HG02970 (cell line): ENCODE measurements around the gene EIPR1.

Source experiments
- ATAC-seq: cut with Tn5 transposase; IDR thresholded peaks from one replicate; pipeline ENCODE4 v1.9.1; 2021; ENCODE audit warnings: mild to moderate bottlenecking, moderate library complexity, moderate number of reproducible peaks; ENCODE audit not compliant: unreplicated experiment, low FRiP score

EIPR1 gene

GRCh38 chr2:3229221-3229620, 148.4 kb downstream of the EIPR1 start:
- no peak for ATAC-seq

- no peak for ATAC-seq
Measured at GRCh38 chr2:3224681-3225080, 152.9 kb downstream of the EIPR1 start.

GRCh38 chr2:3223080-3223923, 154.3 kb downstream of the EIPR1 start:
- peak; percentile 79 for ATAC-seq

- peak; percentile 51 for ATAC-seq
Measured at GRCh38 chr2:3222636-3223035, 155.0 kb downstream of the EIPR1 start.

GRCh38 chr2:3219536-3219935, 158.1 kb downstream of the EIPR1 start:
- ATAC-seq, result no peak

GRCh38 chr2:3217646-3218045, 160.0 kb downstream of the EIPR1 start:
- ATAC-seq, result no peak

GRCh38 chr2:3216841-3217495, 160.7 kb downstream of the EIPR1 start:
- ATAC-seq, result no peak

GRCh38 chr2:3214806-3215404, 162.7 kb downstream of the EIPR1 start:
- no peak for ATAC-seq

GRCh38 chr2:3214065-3214464, 163.6 kb downstream of the EIPR1 start:
- no peak for ATAC-seq

- ATAC-seq, result no peak
Measured at GRCh38 chr2:3212984-3213383, 164.6 kb downstream of the EIPR1 start.

- no peak for ATAC-seq
Measured at GRCh38 chr2:3212061-3212362, 165.6 kb downstream of the EIPR1 start.

- ATAC-seq, result no peak
Measured at GRCh38 chr2:3211256-3212060, 166.2 kb downstream of the EIPR1 start.

GRCh38 chr2:3210257-3210656, 167.4 kb downstream of the EIPR1 start:
- no peak for ATAC-seq

- no peak for ATAC-seq
Measured at GRCh38 chr2:3209258-3209657, 168.4 kb downstream of the EIPR1 start.

- no peak for ATAC-seq
Measured at GRCh38 chr2:3208591-3208990, 169.0 kb downstream of the EIPR1 start.

- ATAC-seq, result no peak
Measured at GRCh38 chr2:3208179-3208578, 169.4 kb downstream of the EIPR1 start.

GRCh38 chr2:3207091-3207491, 170.5 kb downstream of the EIPR1 start:
- ATAC-seq, result no peak

GRCh38 chr2:3205845-3206244, 171.8 kb downstream of the EIPR1 start:
- no peak for ATAC-seq

- no peak for ATAC-seq
Measured at GRCh38 chr2:3204031-3204821, 173.4 kb downstream of the EIPR1 start.

- no peak for ATAC-seq
Measured at GRCh38 chr2:3203497-3204019, 174.1 kb downstream of the EIPR1 start.
